Non-pigmented ciliary epithelial cell (primary cell): Measurements from ENCODE around the gene CRHBP.
"Not testable (repeated sequence)": the region's sequence is repeated elsewhere in the genome, so short reads cannot be mapped to it uniquely, and the experiment has no call there.

ENCODE experiments used
- DNase-seq: peaks from one replicate; pipeline ENCODE4 v3.0.0-alpha.2; 2010; ENCODE audit warnings: low read depth

Gene CRHBP, protein sequence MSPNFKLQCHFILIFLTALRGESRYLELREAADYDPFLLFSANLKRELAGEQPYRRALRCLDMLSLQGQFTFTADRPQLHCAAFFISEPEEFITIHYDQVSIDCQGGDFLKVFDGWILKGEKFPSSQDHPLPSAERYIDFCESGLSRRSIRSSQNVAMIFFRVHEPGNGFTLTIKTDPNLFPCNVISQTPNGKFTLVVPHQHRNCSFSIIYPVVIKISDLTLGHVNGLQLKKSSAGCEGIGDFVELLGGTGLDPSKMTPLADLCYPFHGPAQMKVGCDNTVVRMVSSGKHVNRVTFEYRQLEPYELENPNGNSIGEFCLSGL

DNA sequence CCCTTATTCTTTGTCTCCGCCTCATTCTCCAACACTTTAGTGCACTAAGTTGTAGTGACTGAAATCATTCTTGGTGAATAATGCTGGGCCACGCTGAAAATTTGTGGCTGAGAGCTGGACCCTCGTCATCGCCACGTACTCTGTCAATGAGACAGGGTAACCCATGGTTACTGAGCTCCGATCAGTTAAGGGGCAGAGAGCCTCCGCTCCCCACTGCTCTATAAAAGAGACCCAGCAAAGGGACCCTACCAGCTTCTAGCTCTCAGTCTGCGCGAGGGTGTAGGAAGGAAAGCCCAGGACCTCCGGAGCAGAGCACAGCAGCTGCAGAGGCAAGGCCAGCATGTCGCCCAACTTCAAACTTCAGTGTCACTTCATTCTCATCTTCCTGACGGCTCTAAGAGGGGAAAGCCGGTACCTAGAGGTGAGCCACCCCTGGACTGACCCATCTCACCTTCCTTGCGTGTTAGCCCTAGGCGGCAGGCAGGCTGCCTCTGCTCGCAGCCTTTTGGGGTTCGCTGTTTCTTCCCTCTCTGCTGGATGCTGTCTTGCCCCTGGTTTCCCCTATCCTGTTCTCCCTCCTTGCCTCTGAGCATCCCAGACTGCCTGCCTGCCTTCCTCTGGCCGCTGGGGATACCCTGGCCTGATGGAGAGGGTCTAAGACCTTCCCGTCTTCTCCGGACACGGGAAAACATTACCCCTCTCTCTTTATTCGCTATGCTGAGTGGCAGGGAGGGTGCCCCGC is at the start of gene CRHBP:
Gene CRHBP, plus strand, starts transcription at position 251 of the 742 bp plus-strand sequence. Its CDS starts 90 bp downstream, at position 341.
- no peak for DNase-seq

DNA sequence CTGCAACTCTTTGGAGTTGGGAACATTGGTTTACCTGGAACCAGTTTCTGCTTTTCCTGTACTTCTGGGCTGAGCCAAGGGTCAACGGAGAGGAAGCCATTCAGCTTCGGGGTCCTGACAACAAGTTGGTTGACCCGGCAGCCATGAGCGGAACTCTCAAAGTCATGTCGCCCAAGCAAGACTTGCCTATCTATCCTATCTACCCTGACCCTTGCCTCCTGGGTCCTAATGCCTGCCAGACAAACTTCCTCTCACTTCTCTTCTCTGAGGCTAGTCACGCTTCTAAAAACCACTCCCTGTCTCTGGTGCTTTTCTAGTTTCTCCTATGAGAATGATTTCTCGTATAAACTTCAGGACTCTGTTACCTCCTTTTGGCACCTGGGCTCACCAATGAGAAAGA is 44.7 kb upstream of the CRHBP start:
- no peak for DNase-seq

DNA sequence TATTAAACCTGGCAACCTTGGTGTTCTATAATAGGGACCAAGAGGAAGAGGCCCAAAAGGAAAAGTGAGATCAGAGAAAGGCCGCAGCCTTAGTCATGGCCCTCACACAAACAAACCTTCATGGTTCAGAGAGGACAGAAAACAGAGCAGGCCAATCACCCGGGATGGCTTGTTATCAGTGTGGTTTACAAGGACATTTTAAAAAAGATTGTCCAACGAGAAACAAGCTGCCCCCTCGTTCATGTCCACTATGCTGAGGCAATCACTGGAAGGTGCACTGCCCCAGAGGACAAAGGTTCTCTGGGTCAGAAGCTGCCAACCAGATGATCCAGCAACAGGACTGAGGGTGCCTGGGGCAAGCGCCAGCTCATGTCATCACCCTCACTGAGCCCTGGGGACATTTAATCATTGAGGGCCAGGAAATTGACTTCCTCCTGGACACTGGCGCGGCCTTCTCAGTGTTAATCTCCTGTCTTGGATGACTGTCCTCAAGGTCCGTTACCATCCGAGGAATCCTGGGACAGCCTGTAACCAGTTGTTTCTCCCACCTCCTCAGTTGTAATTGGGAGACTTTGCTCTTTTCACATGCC is 42.4 kb upstream of the CRHBP start:
- not testable (repeated sequence) for DNase-seq

DNA sequence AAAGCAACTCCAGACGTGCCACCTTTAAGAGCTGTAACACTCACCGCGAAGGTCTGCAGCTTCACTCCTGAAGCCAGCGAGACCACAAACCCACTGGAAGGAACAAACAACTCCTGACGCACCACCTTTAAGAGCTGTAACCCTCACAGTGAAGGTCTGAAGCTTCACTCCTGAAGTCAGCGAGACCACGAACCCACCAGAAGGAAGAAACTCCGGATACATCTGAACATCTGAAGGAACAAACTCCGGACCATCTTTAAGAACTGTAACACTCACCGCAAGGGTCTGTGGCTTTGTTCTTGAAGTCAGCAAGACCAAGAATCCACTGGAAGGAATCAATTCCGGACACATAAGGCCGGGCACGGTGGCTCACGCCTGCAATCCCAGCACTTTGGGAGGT is 38.2 kb upstream of the CRHBP start:
- not testable (repeated sequence) for DNase-seq

DNA sequence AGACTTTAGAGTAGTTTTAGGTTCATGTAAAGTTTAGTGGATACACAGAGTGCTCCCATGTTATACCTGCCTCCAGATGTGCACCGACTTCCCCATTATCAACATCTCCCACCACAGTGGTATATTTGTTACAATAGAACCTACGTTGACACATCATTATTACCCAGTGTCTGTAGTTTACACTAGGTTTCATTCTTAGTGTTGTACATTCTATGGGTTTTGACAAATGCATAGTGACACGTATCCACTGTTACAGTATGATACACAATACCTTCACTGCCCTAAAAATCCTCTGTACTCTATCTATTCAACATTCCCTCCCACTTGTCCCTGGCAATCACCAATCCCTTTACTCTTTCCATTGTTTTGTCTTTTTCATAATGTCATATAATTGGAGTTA is 34.3 kb upstream of the CRHBP start:
- DNase-seq = no peak

DNA sequence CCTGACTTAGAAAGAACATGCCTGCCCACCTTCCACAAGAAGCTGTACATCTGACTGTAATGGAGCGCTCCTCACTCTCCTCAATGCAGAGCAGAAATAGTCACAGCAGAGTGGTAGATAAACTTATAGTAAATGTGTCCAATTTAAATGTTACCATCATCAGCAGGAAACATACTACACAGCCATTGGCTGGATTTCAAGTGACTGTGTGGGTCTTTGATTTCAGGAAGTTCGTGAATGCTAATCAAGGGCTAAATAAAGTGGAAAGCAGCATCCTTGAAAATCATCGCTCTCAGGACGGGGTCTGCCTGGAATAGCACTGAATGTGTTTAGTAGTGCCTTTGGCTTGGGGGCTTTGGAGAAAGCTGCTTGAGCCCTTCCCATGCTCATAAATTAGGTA is 32.4 kb upstream of the CRHBP start:
- no peak for DNase-seq

DNA sequence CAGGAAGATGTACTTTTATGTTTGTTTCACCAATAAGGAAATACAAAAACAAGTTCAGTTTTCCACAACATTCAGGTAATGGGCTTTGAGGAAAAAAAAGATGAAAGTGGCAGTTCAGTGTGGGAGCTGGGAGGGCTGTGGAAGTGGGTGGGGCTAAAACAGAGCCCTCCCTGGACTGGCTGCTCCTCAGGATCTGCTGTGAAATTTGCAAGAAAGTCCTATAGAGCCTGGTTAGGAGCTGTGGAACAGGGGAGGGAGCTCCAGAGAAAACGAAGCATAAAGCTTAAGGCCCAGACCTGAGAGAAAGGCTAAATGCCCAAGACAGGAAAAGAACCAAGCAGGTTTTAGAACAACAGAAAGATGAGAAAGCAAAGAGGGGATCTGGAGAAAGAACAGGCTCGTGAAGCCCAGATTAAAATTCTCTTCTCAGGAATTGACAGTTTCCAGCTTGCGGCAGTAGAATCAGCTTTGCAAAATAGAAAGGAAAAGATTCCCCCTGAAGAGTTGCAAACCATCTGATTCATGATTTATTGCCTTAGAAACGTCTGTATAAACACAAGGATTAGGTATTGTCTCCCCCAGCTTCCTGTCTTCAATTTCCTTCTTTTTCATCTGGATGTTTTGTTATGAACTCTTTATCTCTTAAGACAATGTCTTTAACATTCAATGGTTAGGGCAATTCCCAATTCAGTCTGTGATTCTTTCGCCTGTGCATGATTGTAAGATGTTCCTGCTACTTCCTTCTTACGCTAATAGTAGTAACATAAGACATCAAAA is 26.3 kb upstream of the CRHBP start:
- DNase-seq = no peak

DNA sequence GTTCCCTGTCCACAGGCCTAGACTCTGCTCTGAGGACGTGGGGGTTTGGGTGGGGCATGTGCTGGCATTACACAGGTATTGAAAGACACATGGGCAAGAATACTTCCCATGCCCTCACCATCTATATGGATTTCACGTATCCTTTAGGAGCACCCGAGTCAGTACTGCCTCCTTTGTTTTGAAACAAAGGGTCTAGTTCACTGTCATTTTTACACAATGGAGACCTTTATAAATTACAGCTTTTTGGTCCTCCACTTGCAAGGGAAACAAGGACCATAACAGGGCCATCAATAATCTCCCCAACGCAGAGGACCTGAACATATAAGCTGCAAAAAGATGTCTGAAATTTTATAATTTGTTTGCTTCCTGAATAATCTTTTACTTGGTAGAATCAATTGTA is 24.9 kb upstream of the CRHBP start:
- DNase-seq = no peak

DNA sequence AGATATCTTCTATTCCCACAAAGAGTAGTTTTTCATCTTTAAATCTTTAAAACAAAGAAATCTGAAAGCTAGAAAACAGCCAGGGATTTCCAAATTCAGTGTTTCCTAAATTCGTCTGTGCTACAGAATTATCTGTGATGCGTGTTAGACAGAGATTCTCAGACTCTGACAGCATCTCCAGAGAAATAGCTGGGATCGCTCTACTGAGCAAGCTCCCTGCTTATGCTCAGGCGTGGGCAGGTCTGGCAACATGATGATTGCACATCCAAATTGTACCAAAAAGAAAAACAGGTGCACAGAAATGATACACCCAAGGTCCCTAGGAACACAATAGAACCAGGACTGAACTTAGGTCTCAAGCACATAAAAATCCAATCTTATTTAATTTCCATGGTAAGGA is 22.8 kb upstream of the CRHBP start:
- DNase-seq = no peak

DNA sequence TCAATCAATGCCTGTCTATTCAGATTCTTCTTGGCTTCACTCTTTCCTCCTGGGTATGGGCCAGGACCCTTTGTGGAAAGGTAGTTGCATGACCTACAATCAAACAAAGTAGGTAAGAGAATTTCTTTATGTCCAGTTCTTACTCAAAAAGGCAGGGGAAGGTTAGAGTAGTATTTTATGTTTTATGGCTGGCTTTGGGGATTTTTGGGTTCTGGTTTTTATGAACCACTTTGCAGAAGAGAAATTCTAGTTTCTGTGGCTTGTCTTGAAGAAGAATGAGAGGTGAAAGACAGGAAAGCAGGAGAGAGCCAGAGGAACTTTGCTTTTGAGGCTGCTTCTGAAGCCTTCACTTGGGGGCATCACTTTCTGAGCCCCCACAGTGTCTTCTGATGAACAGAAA is 14.7 kb upstream of the CRHBP start:
- DNase-seq = no peak

DNA sequence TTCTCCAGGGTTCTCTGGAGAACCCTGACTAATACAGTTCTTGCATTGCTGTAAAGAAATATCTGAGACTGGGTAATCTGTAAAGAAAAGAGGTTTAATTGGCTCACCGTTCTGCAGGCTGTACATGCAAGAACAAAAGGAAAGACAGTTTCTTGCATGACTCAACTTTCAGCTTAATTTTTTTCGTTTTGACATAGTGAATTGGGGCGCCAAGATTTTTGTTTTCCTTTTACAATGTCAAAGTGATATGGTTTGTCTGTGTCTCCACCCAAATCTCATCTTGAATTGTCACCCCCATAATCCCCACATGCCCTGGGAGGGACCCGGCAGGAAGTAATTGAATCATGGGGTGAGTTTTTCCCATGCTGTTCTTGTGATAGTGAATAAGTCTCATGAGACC is 11.8 kb upstream of the CRHBP start:
- no peak for DNase-seq

DNA sequence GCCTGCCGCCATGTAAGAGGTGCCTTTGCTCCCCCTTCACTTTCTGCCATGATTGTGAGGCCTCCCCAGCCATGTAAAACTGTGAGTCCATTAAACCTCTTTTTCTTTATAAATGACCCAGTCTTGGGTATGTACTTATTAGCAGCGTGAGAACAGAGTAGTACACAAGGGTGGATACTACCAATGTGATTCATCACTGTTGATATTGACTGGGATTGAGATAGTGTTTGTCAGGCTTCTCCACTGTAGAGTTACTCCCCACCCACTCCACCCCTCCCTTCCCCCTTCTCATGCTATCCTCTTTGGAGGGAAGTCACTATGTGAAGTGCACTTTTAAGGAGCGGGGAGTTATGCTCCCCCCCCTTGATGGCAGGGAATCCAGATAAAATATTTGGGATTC is 11.4 kb upstream of the CRHBP start:
- no peak for DNase-seq

DNA sequence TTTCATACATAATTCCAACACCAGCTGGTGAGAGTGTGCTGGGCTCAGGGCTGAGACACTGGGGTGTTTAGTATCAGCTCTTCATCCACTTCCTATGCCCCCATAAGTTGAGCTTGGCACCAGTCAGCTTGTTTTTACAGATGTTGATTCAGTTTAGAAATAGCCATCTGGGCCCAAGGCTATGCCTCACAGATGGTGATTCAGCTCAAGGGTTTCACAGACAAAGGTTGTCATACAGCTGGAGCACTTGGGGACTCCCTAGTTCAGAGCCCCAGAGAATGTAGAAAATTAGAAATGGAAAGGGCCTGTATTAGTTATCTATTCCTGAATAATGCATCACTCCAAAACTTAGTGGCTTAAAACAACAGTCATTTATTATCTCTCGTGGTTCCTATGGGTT is 10.3 kb upstream of the CRHBP start:
- no peak for DNase-seq

DNA sequence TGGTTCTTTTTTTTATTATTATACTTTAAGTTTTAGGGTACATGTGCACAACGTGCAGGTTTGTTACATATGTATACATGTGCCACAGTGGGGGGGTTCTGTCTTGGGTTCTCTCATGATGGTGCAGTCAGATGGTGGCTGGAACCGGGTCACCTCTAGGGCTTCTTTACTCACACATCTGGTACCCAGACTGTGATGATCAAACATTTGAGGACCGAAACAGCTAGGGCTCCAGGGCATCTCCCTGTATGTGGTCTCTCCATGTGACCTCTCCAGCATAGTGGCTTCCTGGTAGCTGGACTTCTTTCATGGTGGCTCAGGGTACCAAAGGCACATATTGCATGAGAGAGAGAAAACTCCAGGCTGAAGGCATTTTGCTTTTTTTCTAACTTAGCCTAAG is 9.8 kb upstream of the CRHBP start:
- DNase-seq = no peak

DNA sequence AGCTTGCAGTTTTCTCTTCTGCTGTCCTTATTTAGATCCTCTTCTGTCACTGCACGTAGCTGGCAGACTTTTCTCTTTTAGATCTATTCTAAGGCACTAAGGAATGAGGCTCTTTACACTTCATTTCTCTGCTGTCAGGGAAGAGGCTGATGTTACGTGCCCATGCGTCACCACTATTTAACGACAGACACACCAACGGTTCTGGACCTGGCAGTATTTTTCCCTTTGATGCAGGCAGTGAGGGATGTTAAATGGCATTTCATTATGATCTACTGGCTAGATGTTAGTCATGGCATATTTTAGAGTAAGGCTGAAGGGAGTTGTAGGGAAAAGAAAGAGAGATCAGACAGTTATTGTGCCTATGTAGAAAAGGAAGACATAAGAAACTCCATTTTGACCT is 8.2 kb upstream of the CRHBP start:
- no peak for DNase-seq

DNA sequence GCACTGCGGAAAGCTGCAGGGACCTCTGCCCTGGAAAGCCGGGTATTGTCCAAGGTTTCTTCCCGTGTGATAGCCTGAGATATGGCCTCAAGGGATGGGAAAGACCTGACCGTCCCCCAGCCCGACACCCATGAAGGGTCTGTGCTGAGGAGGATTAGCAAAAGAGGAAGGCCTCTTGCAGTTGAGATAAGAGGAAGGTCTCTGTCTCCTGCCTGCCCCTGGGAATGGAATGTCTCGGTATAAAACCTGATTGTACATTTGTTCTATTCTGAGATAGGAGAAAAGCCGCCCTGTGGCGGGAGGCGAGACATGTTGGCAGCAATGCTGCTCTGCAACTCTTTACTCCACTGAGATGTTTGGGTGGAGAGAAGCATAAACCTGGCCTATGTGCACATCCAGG is 7.6 kb upstream of the CRHBP start:
- not testable (repeated sequence) for DNase-seq

DNA sequence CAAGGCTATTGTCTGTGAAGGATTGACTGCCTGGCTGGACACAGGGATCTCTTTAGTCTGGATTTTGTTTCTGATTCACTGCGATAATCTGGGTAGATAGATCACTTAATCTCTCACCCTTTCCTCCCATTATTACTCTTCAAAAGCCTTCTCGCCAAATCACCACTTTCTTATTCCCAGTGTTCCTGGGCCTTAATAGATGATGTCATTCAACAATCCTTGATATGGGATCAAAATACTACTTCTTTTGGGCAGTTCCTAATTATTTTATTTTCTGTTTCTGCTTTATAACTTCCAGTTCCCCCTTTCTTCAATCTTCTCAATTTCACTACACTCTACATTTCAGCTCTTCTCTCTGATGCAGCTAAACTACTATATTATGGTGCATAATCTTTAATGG is 6.8 kb upstream of the CRHBP start:
- no peak for DNase-seq

DNA sequence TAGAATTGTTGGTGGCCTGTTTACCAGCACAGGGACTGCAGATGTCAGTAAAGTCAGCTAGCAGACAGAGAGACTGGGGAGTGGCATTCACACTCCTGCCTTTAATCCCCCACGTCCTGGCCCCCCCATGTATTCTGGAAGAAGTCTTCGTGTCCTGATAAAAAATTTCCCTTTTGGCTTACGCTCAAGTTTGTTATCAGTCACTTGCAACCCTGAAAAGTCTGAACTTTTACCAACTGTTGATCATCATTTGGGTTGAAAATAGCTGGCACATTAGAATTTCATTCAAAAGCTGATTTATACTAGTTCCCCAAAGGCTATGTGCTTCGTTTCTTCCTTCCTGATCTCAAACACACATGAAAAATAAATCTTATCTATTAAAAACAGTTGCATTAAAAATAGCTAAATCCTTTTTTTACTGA is 5.8 kb upstream of the CRHBP start:
- no peak for DNase-seq

DNA sequence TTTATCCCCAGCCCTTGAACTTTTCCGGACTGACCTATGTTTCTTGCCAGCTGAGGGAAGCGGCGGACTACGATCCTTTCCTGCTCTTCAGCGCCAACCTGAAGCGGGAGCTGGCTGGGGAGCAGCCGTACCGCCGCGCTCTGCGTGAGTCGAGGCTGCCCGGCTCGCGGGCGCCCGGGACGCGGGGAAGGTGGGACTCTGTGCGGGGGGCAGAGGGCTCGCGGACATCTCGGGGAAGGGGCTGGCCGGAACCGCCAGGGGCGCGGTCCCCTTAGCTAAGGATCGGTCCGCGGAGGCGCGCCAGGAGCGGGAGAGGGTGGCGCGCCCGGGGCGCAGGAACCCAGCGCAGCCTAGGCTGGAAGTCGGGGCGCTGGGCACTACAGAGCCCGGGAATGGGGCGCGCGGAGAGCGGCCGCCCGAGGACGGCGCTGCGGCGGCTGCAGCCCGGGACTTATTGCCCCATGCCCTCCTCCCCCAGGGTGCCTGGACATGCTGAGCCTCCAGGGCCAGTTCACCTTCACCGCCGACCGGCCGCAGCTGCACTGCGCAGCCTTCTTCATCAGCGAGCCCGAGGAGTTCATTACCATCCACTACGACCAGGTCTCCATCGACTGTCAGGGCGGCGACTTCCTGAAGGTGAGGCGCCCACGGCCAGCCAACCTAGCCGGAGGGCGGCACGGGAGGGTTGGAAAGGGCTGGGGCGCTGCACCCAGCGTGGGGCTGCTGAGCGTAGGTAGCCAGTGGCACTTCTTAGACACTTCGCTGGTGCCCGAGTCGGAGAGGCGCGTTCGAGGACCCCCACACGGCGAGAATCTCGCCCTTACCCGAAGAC is 922 bp downstream of the CRHBP start:
- no peak for DNase-seq

DNA sequence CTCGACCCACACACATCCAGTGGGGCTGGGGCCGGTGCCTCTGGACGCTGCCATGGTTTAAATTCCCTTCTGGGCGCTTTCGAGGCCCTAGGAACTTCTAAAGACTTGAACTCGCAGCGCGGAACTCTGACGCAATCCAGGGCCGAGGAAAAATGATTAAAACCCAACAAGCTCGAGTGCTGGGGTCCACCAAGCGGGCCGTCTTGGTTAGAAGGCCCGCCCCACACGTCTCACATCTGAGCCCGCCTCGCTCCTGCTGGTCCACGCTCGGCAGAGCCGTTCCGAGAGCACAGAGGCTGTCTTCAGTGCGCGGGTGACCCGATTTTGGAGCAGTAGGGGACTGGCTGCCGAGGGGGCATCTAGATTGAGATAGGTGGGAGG is 1.5 kb downstream of the CRHBP start:
- DNase-seq = no peak

DNA sequence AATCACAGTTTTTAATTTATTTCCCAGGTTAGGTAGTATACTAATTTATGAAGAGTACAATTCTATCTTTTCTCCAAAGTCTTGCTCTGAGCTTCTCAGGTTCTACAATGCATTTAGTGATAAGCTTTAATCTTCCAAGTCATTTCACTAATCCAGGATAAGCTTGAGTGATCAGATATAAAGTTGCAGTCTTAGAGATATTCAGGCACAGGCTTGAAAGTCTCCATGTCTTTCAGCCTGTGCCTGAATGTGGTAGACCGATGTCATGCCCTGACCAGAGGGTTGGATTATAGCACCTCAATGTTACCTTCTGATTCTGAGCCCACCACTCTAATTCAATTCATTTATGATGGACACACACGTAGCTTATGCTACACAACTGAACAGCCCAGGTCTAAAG is 3.2 kb downstream of the CRHBP start:
- no peak for DNase-seq
